RWPE1 (cell line): Measurements from ENCODE around the gene XG.
"Not testable (repeated sequence)": the region's sequence is repeated elsewhere in the genome, so short reads cannot be mapped to it uniquely, and the experiment has no call there.

Experiments used
- CTCF ChIA-PET: fragments of 350-600 bp; sonication (Branson Sonifier 250); formaldehyde crosslinking; extraction: SDS; loops from one replicate; lab custom pipeline; 2021; lab: Yijun Ruan, JAX
- POLR2A ChIA-PET: fragments of 400-600 bp; formaldehyde crosslinking; extraction: SDS; loops from one replicate; lab custom pipeline; 2020; ENCODE audit warnings: antibody characterized with exemption; ENCODE audit not compliant: low non-redundant PET; lab: Yijun Ruan, JAX
- DNase-seq: peaks from one replicate; pipeline ENCODE4 v3.0.0; 2012; ENCODE audit warnings: low spot score
- H3K27ac ChIP-seq: fragments of 450-650 bp; 2 replicates; pipeline ENCODE4 v1.5.1; 2017
- TF ChIP-seq, protein P1 (sequence below): fragments of 450-650 bp; conservative IDR thresholded peaks from 2 replicates; pipeline ENCODE4 v1.5.1; 2017; ENCODE audit warnings: low read depth, mild to moderate bottlenecking

Gene XG

DNA sequence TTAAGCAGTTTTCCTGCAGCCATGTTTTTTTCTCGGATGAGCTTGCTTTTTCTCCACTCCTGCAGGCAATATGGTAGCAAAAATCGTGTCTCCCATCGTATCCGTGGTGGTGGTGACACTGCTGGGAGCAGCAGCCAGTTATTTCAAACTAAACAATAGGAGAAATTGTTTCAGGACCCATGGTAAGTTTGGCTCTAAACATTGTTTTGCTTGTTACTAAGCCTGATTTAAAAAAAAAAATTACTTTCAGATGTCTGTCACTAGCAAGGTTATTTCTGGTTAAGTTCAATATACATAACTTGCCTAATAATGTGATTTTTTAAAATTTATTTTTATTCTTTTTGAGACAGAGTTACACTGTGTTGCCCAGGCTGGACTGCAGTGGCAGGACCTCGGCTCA is 59.4 kb downstream of the XG start:
- H3K27ac ChIP-seq, result no peak overlapping the region
- POLR2A ChIA-PET, result no interaction called here
- CTCF ChIA-PET, result no interaction called here
- no peak for DNase-seq
- TF ChIP-seq, protein P1, sequence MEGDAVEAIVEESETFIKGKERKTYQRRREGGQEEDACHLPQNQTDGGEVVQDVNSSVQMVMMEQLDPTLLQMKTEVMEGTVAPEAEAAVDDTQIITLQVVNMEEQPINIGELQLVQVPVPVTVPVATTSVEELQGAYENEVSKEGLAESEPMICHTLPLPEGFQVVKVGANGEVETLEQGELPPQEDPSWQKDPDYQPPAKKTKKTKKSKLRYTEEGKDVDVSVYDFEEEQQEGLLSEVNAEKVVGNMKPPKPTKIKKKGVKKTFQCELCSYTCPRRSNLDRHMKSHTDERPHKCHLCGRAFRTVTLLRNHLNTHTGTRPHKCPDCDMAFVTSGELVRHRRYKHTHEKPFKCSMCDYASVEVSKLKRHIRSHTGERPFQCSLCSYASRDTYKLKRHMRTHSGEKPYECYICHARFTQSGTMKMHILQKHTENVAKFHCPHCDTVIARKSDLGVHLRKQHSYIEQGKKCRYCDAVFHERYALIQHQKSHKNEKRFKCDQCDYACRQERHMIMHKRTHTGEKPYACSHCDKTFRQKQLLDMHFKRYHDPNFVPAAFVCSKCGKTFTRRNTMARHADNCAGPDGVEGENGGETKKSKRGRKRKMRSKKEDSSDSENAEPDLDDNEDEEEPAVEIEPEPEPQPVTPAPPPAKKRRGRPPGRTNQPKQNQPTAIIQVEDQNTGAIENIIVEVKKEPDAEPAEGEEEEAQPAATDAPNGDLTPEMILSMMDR, result no peak

GRCh38 chrX:2812161-2812907 is 60.5 kb downstream of the XG start:
- not testable (repeated sequence) for H3K27ac ChIP-seq

GRCh38 chrX:2817036-2817435 is 65.2 kb downstream of the XG start:
- ChIA-PET POLR2A (no interaction called here), CTCF (no interaction called here)
- H3K27ac ChIP-seq, result no peak overlapping the region
- TF ChIP-seq, protein P1, result no peak
- no peak for DNase-seq

More at GRCh38 chrX:2812161-2812907, 60.5 kb downstream of the XG start:
- TF ChIP-seq, protein P1, result peak; percentile 61
- DNase-seq, POLR2A ChIA-PET, CTCF ChIA-PET: not testable (repeated sequence)

DNA sequence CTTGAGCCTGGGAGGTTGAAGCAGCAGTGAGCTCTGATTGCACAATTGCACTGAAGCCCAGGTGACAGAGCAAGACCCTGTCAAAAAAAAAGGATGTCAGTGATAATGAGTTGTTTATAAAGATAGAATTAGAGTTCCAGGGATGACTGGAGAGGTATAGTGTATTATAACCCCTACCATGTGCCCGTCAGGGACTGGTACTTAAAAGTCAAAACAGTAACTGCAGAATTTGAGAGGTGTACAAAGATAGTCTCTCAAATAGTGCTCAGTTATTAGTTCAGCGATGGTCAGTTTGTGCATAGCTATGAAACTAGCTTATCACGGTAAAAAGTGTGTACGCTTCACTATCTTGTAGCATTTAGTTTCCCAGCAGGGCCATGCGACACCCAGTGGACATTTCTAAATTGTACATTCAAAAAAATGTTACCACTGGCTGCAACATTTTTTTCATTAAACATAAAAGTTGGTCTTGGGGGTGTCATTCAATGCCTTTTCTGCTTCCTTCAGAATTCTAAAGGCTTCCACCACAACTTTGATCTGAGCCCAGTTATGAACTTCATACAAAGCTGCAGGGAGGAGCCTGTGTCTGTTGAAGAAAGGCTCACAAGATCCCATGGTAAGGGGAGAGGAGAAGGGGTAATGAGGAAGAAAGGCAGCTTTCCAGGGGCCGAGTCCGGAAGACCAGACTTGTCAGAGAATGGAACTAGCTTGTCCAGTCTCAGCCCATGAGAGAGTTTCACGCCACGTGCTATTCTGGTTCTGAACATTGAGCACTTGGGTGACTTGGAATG is 67.7 kb downstream of the XG start:
- peak; percentile 21 for DNase-seq
- CTCF ChIA-PET, result interaction anchor here (0.7 kb wide), 1 partner anchor 365 kb away, joined by 3 read pairs; no protein-coding TSS in a partner anchor
- H3K27ac ChIP-seq, result no peak overlapping the region
- TF ChIP-seq, protein P1, result no peak; the same call in 1 of the 2 replicates
- POLR2A ChIA-PET, result no interaction called here

DNA sequence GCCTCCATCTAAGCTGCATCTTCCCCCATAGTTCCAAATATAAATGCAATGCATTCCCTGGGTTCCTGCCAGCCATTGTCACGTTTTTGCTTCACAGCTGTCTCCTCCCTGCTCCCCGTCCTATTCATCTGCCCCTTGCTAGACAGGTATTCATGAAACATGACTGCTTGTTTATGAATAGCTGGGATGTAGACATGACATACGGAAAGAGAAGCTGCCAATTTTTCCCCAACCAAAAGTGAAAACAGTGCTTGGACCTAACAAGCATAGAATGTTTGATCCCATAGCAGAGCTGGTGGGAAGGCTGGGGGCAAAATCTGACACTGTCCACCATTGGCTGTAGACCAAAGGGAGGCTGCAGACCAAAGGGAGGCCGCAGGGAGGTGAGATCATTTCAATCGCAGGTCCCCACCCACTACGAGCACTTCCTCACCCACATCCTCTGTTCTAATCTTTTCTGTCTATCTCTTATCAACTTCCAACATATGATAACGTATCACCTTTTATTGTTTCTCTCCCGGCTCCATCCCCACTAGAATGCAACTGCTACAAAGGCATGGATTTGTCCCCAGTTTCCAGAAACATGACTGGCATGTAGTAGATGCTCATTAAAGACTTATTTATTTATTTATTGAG is 68.4 kb downstream of the XG start:
- TF ChIP-seq, protein P1, result no peak
- POLR2A ChIA-PET, result no interaction called here
- DNase-seq, result no peak
- CTCF ChIA-PET, result interaction anchor here (0.7 kb wide), 1 partner anchor 364 kb away, joined by 3 read pairs; no protein-coding TSS in a partner anchor
- H3K27ac ChIP-seq, result no peak overlapping the region

GRCh38 chrX:2823795-2824386 is 72.1 kb downstream of the XG start:
- CTCF ChIA-PET, result no interaction called here
- H3K27ac ChIP-seq, result no peak overlapping the region
- TF ChIP-seq, protein P1, result no peak
- DNase-seq, result no peak
- POLR2A ChIA-PET, result no interaction called here
